ENCODE data around the gene TSPAN17. TPM values are rescaled to one million over a fixed set of nuclear protein-coding genes. Genes with fewer than 3 reads are reported as not detected.

Gene TSPAN17
- total RNA-seq, 2 experiments from 2014 or later, result 24.6 to 26.3 TPM

- Mint-ChIP-seq H3K9me3 (no peaks in the 10 kb centered on the region), H3K27me3 (peaks cover 10% of the 10 kb centered on the region), H3K27ac (no peak overlapping the region), H3K4me3 (no peak overlapping the region), H3K4me1 (ENCODE audit: low read depth) (peaks cover 6% of the 10 kb centered on the region), H3K36me3 (ENCODE audit: low read depth) (no peaks in the 10 kb centered on the region)
- intact Hi-C loops (cut with micrococcal nuclease), result no loop called here
- ATAC-seq (no peak), DNase-seq (no peak)
- TF ChIP-seq, protein P1, sequence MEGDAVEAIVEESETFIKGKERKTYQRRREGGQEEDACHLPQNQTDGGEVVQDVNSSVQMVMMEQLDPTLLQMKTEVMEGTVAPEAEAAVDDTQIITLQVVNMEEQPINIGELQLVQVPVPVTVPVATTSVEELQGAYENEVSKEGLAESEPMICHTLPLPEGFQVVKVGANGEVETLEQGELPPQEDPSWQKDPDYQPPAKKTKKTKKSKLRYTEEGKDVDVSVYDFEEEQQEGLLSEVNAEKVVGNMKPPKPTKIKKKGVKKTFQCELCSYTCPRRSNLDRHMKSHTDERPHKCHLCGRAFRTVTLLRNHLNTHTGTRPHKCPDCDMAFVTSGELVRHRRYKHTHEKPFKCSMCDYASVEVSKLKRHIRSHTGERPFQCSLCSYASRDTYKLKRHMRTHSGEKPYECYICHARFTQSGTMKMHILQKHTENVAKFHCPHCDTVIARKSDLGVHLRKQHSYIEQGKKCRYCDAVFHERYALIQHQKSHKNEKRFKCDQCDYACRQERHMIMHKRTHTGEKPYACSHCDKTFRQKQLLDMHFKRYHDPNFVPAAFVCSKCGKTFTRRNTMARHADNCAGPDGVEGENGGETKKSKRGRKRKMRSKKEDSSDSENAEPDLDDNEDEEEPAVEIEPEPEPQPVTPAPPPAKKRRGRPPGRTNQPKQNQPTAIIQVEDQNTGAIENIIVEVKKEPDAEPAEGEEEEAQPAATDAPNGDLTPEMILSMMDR (IDR thresholded peaks at IDR 0.05), result no peak
- POLR2A ChIA-PET, result no interaction called here
- CTCF ChIA-PET, result interaction anchor here (1.0 to 1.4 kb wide), 2 partner anchors 9 to 19 kb away, joined by 3 read pairs; partner anchors contain the start of genes EIF4E1B and SNCB
Measured at GRCh38 chr5:176639208-176639607, 8.1 kb upstream of the TSPAN17 start.

GRCh38 chr5:176639981-176640380 lies 7.3 kb upstream of the TSPAN17 start:
- H3K4me1 Mint-ChIP-seq (ENCODE audit: low read depth), result peaks cover 6% of the 10 kb centered on the region
- intact Hi-C loops (cut with micrococcal nuclease), result no loop called here
- peaks cover 6% of the 10 kb centered on the region for H3K27me3 Mint-ChIP-seq
- no peaks in the 10 kb centered on the region for H3K36me3 Mint-ChIP-seq (ENCODE audit: low read depth)
- TF ChIP-seq, protein P1 (IDR thresholded peaks at IDR 0.05), result no peak
- ChIA-PET POLR2A (no interaction called here), CTCF (interaction anchor here (1.0 to 1.4 kb wide), 3 partner anchors 10 to 21 kb away, joined by 3 to 4 read pairs (median 3); partner anchors contain the start of genes EIF4E1B and SNCB)
- no peak overlapping the region for H3K27ac Mint-ChIP-seq
- no peak overlapping the region for H3K4me3 Mint-ChIP-seq
- DNase-seq (no peak), ATAC-seq (no peak)
- no peaks in the 10 kb centered on the region for H3K9me3 Mint-ChIP-seq

DNA sequence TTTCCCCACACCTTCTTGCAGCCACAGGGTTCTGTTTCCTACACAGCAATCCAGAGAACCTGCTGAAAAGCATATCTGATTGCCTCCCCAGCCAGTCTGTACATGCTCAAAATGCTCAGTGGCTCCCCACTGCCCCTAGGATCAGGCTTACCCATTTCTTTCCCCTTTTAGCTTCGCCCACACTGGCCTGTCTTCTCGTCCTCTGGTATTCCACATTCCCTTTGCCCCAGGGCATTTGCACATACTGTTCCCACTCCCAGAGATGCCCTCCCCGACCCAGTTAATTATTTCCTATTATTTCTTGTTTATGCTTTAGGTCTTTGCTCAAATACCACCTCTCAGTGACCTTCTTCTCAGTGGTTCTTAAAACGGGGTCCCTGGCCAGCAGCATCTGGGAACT lies 6.7 kb upstream of the TSPAN17 start:
- peaks cover 6% of the 10 kb centered on the region for H3K4me1 Mint-ChIP-seq (ENCODE audit: low read depth)
- CTCF ChIA-PET, result interaction anchor here (1.0 to 1.4 kb wide), 2 partner anchors 10 to 20 kb away, joined by 3 to 4 read pairs; partner anchors contain the start of genes EIF4E1B and SNCB
- intact Hi-C loops (cut with micrococcal nuclease), result no loop called here
- no peak for DNase-seq
- peaks cover 1% of the 10 kb centered on the region for H3K27me3 Mint-ChIP-seq
- no peaks in the 10 kb centered on the region for H3K9me3 Mint-ChIP-seq
- H3K4me3 Mint-ChIP-seq, result no peak overlapping the region
- H3K36me3 Mint-ChIP-seq (ENCODE audit: low read depth), result no peaks in the 10 kb centered on the region
- POLR2A ChIA-PET, result no interaction called here
- TF ChIP-seq, protein P1 (IDR thresholded peaks at IDR 0.05), result no peak
- no peak overlapping the region for H3K27ac Mint-ChIP-seq
- no peak for ATAC-seq

- no peak overlapping the region for H3K4me3 Mint-ChIP-seq
- DNase-seq, result no peak
- H3K36me3 Mint-ChIP-seq (ENCODE audit: low read depth), result no peaks in the 10 kb centered on the region
- no peak overlapping the region for H3K27ac Mint-ChIP-seq
- peaks cover 18% of the 10 kb centered on the region for H3K4me1 Mint-ChIP-seq (ENCODE audit: low read depth)
- TF ChIP-seq, protein P1 (IDR thresholded peaks at IDR 0.05), result no peak
- no peak for ATAC-seq
- POLR2A ChIA-PET, result no interaction called here
- intact Hi-C loops (cut with micrococcal nuclease), result no loop called here
- CTCF ChIA-PET, result interaction anchor here (7.8 kb wide), 1 partner anchor 16 kb away, joined by 54 read pairs; no protein-coding TSS in a partner anchor
- H3K27me3 Mint-ChIP-seq, result no peaks in the 10 kb centered on the region
- H3K9me3 Mint-ChIP-seq, result no peaks in the 10 kb centered on the region
Measured at GRCh38 chr5:176642675-176643490, 4.4 kb upstream of the TSPAN17 start.

Measured in activated CD8-positive, alpha-beta T cell treated with anti-CD3 and anti-CD28 coated beads for 36 hours (primary cell).